MM.1S (cell line): ENCODE results near the gene VAV2.

Source experiments
- EZH2 ChIP-seq: fragments of 300-600 bp; sonication (generic); optimal IDR thresholded peaks from 2 replicates; pipeline ENCODE3; 2017; ENCODE audit warnings: low read depth, mild to moderate bottlenecking, antibody characterized with exemption, low read length, mixed read lengths
- EZH2phosphoT487 ChIP-seq: fragments of 300-600 bp; sonication (generic); IDR thresholded peaks from 2 replicates; pipeline ENCODE4 v1.6.1; 2018; ENCODE audit warnings: antibody characterized with exemption, low read length
- TF ChIP-seq, protein P1 (sequence below): fragments of 300-600 bp; sonication (generic); IDR thresholded peaks from 2 replicates; pipeline ENCODE4 v1.5.1; 2016; ENCODE audit warnings: antibody characterized with exemption, low read length, mixed read lengths

DNA sequence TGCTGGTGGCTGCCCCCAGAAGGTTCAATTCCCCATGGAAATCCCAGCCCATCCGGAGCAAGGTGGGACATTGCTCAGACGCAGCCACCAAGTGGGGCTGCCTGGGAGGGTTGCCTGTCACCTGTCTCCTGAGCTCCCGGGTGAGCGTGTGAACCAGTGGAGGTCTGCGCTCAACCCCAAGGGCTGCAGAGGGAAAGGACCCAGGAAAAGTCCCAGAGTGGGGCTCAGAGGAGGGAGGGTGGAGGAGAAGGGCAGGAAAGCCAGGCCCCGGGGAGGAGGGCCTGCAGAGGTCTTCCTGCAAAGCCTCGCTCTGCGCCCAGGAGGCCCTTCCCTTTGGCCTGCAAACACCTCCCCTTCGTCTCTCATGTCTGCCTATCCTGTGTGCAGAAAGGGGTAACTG lies 134.5 kb downstream of the VAV2 start:
- TF ChIP-seq, protein P1, sequence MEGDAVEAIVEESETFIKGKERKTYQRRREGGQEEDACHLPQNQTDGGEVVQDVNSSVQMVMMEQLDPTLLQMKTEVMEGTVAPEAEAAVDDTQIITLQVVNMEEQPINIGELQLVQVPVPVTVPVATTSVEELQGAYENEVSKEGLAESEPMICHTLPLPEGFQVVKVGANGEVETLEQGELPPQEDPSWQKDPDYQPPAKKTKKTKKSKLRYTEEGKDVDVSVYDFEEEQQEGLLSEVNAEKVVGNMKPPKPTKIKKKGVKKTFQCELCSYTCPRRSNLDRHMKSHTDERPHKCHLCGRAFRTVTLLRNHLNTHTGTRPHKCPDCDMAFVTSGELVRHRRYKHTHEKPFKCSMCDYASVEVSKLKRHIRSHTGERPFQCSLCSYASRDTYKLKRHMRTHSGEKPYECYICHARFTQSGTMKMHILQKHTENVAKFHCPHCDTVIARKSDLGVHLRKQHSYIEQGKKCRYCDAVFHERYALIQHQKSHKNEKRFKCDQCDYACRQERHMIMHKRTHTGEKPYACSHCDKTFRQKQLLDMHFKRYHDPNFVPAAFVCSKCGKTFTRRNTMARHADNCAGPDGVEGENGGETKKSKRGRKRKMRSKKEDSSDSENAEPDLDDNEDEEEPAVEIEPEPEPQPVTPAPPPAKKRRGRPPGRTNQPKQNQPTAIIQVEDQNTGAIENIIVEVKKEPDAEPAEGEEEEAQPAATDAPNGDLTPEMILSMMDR = no peak
- TF ChIP-seq EZH2 (no peak), EZH2phosphoT487 (no peak)
